ENCODE results near the gene MAPK7.

MAPK7 gene

DNA sequence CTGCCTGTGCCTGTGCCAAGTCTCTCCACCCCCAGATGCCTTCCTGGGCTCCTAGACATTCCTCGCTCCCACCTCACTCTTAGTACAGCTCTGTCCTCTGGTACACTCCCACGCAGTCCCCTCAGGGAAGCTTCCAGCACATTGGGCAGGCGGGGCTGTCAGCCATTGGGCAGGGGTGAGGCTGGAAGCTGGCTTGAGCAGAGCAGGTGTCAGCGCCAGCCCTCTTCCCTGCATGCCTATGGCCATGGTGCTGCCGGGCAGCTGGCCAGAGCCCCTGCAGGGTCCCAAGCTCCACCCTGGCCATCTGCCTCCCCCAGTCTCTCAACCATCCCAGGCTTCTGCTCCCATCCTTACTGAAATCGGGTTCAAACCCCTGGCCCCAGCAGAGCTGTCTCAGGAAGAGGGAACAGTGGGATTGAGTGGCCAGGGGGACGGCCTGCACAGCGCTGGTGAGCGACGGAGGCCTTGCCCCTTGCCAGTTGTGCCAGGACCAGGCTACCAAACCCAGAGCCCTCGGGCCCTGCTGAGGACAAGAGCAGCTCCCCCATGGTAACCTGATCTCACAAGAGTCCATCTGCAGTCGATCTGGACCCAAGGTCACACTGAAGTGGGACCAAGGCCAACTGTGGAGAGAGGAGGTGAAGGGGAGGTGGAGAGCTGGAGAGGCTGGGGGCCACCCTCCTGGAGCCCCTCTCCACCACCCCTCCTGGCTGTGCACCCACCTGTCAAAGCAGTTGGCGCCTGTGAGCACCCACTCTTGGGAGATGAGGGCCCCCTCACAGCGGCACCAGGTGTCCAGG lies 13.4 kb upstream of the MAPK7 start:
- DNase-seq: peak; percentile 47

DNA sequence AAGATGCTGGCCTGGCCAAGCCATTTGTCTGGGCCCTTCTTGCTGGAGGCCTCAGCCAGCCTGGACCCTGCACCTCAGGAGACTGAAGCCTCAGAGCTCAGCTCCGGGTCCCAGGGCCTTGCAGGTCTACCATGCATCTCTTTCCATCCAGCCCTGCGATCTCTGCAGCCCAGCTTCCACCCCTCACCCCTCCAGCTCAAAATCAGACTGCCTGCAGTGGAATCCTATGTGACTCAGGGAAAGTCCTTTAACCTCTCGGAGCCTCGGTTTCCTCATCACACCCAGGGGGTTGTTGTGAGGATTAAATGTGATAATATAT lies 12.8 kb upstream of the MAPK7 start:
- no peak for DNase-seq

DNA sequence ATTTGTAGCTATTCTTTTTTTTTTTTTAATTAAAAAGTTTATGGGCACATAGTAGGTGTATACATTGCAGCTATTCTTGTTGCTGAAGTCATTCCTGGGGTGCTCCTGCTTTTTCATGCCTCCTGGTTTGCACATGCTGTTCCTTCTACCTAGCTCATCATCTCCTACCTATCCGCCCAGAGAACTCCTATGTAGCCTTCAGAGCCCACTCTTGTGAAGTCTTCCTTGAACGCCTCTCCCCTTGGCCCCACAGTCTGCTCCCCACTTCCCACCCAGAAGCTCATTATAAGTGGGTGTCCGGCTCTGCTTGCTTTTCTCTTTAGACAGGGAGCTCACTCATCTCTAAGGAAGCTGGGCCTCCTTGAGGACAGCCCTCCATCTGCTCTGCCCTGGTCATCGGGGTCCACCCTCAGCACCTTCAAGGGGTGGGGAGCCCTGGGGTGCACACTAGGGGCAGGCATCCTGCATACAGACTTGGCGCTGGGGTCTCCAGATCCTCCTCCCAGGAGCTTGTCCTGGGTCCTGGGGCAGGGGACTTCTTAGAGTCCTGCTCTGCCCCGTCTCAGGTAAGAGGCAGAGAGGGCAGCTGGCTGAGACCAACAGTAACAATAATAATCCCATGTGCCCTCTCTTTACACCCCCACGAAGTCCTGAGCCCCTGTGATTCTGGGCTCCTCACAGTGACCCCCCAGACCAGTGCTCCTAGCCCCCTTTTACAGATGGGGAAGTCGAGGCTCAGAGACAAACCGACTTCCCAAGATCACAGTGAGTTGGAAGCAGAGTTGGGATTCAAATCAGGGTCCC lies 12.3 kb upstream of the MAPK7 start:
- DNase-seq: no peak

DNA sequence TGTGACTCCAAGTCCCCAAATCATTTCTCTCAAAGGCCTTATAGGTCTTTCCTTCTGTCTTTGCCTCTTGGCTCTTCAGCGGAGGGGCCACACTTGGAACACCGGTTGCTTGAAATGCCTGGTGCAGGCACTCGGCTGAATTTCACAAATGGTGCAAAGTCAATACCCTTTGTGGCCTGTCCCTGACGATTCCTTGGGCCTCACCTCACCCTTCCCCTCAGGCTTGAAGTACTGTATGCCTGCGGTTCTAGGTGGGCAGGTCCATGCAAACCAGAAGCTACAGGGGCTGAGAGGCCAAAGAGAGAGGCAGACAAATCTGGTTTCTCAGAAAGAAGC lies 11.7 kb upstream of the MAPK7 start:
- no peak for DNase-seq

DNA sequence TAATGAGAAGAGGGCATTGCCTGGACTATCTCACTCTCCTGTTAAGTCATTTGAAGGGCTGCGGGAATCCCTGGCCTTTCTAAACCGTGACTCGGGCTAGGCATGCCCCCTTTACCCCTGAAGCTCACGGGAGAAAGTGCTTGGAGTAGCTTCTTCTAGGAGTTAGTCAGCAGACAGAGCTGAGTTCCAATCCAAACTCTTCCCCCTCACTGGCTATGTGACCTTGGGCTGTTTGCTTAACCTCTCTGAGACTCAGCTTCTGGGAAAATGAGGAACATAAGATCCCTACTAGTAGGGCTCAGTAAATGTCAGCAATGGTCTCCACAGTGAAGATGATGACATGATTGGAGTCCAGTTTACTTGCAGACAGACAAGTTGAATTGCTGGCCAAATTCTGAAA lies 10.1 kb upstream of the MAPK7 start:
- no peak for DNase-seq

DNA sequence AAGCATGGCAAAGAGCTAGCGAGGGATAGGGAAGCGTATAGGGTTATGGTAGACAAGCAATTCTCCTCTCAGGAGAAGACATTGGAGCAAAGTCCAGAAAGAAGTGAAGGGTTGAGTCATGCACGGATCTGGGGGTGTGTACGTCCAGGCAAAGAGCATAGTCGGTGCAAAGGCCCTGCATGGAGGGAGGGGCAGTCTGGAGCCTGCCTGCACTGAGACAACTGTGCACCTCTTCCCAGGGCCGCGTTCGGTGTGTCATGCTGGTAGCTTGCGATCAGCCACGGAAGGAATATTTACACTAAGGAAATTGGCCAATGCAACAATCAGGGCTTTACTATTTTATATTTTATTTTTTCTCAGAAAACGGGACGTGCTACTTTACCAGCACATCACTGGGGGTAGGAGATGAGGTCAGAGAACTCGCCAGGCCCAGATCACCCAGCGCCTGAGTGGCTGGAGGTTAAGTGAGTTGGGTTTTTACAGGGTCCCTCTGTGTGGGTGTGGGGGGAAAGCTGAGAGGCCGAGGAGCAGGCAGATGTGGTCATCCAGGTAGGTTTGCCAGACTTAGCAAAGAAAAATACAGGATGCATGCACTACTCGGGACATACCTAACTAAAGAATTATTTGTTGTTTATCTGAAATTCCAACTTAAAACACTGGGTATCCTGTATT lies 9.1 kb upstream of the MAPK7 start:
- DNase-seq: no peak

DNA sequence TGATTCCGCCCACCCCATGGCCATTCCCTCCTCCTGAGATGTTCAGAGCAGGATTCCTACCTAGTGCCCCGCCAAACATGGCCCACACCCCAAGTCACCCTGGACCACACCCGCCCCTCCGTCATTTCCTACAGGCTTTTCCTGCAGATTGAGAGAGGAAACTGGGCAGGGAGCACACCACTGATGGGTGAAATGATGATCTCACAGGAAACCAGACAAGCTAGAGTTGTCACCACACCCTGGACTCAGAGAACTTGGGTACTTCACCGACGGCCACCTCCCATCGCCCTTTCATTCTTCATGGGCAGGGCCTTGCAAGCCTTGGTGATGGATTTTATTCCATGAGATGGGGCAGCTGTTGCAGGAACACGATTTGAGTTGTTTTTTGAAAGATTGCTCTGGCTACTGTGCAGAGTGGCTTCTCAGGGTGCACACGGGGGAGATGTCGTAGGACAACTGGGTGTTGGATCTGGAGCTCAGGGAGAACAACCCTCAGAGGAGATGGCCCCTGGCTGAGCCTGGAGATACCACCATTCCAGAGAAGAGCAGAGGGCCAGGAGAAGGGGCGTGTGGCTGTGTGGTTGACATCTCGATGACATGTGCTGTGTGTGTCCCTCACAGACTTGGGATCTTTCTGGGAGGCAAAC lies 8.3 kb upstream of the MAPK7 start:
- DNase-seq: no peak

DNA sequence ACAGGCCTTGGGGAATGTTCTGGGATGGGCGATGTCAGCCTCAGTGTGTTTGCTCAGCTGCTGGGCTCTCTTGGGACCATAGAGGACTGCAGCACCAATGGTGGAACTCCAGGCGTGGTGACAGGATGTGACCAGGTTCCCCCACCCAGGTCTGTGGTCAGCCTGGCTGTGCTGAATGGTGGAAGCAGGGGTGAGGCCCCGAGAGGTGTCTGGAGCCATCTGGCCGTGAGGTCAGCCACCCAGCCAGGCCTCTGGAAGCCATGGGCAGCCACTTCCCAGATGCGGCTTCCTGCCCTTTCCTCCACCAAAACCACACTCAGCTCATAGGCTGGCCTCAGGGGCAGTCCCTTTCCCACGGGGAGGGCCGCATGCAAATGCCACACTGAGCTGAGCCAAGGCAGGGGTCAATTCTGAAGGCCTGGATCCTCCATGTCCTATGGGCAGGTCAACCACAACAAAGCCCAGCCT lies 7.8 kb upstream of the MAPK7 start:
- no peak for DNase-seq

DNA sequence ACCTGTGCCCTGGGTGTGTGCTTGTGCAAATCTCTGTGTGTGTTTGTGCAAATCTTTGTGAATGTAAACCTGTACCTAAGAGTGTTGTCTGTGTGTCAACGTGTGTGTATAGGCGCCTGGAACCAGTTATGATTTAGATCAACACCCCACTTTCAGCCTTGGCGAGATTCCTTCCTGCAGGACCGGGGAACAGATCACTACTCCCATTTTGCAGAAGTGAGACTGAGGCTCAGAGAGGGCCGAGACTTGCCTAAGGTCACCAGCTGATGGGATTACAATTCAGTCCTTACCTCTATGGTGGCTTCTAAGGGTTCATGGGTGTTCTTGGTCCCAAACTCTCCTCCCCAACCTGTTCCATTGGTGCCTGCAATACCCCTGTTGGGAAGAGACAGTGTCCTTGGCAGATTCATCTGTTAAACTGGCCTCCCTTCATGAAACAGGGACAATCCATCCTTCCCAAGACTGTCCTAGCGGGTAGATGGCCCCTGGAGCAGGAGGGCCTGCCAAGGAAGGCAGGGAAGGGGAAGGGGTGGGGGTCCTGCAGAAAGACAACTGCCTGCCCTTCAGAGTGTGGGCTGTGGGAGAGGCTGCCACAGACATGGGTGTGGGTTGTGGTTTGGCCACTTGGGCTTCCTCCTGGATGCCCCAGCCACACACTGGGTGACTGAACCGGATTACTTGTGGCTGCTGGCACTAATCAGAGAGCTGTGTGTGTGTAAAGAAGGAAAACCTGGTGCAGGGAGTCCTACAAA lies 6.9 kb upstream of the MAPK7 start:
- DNase-seq: no peak

DNA sequence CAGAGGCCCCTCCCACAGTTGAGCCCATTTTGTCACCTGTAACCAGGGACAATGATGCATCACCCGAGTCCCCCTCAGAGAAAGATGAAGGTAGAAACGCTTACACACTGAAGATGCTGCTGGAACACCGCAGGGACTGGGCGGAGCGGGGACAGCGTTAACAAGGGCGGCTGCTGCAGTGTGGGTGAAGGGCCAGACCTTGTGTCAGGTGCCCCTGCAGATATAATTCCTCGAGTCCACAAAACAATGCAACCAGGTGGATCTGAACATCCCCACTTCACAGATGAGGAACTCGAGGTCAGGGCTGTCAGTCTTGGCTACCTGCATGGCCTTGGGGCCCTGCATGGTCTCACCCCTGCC lies 6.3 kb upstream of the MAPK7 start:
- DNase-seq: no peak

DNA sequence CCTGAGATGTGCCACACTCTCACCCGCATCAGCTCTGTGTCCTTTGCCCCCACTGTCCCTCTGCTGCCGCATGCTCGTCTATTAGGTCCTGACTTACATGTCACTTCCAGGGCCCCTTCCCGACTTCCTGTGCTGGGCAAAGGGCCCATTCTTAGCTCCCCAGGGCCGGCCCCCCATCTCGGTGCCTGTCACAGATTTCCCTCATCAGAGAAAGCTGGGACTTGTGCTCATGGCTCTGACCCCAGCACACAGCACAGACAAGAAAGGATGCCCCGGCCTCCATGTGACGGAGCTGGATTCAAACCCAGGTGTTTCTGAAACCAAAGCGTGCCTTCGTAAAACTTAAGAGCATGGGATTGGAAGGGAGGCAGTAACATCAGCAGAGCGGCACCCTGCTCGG lies 5.9 kb upstream of the MAPK7 start:
- DNase-seq: no peak

DNA sequence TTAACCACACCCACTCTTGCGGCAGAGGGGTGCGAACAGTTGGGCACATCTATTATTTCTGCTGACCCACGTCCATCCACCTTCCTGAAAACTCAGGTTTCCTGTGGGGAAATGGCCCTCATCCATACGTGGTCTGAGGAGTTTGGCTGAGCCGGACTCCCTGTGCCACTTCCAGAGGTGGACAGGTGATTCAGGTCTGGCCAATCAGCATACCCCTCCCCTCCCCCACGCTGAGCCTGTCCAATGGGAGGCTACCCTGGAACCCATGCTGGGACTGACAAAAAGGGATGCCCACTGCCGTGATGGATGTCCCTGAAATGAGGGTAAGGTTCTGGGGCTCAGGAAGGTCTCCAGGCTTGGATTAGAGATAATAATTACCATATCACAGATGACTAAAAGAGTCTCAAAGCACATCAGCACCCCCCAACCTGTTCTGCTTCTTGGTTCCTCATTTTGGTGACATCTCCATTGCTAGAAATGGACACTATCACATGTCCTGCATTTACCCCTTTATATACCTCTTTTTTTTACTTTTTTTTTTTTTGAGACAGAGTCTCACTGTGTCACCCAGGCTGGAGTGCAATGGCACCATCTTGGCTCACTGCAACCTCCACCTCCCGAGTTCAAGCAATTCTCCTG lies 5.3 kb upstream of the MAPK7 start:
- DNase-seq: no peak

DNA sequence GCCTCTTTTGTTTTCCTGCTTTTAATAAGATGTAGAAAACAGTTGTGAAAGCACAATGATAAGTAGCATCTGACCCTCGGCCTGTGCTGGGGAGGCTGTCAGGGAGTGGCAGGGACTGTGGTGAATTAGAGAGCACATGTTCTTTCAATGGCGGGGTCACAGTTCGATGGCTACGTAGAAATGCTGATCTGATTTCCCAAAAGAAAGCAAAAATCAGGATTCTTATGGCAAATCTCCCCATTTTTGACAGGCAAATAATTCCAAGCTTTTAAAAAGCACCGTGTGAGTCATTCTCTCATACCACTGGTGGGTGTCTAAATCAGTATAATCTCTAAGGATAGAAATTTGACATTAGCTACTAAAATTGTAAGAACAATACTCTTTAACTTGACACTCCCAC lies 4.2 kb upstream of the MAPK7 start:
- DNase-seq: no peak

DNA sequence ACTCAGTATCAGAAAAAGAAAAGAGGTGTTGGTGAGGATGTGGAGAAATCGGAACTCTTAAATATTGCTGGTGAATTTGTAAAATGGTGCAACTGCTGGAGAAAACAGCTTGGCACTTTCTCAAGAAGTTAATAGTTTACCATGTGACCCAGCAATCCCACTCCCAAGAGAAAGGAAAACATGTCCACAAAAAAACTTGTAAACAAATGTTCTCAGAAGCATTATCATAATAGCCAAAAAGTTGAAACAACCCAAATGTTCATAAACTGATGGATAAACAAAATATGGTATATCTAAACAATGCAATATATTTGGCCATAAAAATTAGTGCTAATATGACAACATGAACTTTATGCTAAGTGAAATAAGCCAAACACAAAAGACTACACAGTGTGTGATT lies 2.6 kb upstream of the MAPK7 start:
- DNase-seq: no peak

DNA sequence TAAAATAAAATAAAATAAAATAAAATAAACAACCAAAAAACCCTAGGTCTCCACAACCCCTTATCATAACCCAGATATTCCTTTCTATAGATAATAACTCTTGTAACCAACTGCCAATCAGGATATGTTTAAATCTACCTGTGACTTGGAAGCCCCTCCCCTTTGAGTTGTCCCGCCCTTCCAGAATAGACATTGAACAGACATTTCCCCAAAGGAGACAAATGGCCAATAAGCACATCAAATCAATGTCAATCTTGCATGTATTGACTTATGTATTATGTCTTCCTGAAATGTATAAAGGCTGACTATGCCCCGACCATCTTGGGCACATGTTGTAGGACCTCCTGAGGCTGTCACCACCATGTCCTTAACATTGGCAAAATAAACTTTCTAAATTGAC lies 1.5 kb upstream of the MAPK7 start:
- DNase-seq: no peak

DNA sequence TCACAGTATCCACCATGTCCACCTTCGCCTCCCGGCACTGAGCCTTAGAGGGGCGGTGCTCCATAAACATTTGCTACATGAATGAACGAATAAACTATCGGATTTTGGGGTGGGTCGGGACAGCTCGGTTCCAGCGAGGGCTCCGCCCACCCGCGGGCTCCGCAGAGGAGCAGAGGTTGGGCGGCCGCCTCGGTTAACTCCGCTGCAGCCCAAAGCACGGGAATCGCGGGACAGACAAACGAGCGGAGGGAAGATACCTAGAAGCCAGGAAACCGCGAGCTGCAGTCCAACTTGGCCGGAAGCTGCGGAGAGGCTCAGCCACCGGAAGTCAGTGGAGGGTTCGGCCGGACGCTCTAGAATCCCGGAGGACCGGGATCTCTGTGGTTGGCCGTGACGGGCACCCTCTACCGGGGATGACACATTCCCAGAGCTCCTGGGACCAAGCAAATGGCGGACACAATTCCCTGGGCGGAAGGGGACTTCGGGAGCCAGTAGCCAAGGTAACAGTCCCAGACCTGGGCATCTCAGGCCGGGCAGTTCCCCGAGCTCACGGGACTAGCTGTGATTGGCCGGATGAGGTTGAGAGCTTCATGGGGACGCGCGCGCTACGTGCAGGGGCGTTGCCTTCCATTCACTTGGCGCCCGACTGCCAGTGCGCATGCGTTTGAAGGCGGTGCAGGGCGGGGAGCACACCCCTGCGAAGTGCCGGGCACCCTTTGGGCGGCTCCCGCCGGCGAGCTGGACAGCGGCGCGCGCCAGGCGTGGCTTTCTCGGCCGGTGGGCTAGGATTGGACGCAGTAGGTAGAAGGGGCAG lies 489 bp upstream of the MAPK7 start:
- peak; percentile 98 for DNase-seq

DNA sequence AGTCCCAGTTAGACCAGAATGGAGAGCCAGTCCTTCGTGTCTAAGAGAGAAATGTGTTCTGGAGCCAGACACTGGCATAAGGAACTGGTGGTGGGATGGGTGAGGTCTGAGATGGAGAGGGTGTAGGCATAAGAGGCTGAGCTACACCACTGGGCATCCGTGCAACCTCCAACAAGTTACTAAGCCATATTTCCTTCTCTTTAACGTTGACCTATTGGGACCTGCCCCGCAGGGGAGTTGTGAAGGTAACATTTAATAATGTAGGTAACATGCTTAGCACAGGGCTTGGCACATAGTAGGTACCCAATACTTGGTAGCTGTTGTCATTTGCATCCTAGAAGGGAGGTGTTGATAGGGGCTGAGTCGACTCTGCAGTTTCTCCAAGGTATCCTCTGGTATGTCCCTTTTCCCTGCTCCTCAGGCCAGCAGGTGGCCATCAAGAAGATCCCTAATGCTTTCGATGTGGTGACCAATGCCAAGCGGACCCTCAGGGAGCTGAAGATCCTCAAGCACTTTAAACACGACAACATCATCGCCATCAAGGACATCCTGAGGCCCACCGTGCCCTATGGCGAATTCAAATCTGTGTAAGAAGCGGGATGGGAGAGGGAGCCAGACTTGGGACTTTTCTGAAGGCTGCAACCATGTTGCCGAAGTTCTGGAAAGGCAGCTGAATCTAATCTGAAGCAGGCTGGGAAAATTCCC lies 1.2 kb downstream of the MAPK7 start:
- no peak for DNase-seq

DNA sequence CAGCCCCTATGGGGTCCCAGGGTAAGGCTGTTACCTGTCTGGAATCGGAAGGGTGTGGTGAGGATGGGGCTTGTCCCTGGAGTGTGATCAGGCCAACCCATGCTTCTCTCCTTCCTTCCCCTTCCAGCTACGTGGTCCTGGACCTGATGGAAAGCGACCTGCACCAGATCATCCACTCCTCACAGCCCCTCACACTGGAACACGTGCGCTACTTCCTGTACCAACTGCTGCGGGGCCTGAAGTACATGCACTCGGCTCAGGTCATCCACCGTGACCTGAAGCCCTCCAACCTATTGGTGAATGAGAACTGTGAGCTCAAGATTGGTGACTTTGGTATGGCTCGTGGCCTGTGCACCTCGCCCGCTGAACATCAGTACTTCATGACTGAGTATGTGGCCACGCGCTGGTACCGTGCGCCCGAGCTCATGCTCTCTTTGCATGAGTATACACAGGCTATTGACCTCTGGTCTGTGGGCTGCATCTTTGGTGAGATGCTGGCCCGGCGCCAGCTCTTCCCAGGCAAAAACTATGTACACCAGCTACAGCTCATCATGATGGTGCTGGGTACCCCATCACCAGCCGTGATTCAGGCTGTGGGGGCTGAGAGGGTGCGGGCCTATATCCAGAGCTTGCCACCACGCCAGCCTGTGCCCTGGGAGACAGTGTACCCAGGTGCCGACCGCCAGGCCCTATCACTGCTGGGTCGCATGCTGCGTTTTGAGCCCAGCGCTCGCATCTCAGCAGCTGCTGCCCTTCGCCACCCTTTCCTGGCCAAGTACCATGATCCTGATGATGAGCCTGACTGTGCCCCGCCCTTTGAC lies 2.4 kb downstream of the MAPK7 start:
- DNase-seq: no peak

DNA sequence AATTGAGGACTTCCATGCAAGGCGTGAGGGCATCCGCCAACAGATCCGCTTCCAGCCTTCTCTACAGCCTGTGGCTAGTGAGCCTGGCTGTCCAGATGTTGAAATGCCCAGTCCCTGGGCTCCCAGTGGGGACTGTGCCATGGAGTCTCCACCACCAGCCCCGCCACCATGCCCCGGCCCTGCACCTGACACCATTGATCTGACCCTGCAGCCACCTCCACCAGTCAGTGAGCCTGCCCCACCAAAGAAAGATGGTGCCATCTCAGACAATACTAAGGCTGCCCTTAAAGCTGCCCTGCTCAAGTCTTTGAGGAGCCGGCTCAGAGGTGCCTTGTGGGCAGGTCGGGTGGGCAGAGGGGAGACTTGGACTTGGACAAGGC lies 3.1 kb downstream of the MAPK7 start:
- DNase-seq: no peak

Data from NCI-H1694 (cell line).